H9 (cell line): ENCODE results near the gene CTNNBL1. TPM values are rescaled to one million over a fixed set of nuclear protein-coding genes. Genes with fewer than 3 reads are reported as not detected.

Experiments used
- DNase-seq: peaks from one replicate; pipeline ENCODE4 v3.0.0-alpha.2; 2017
- H2AFZ ChIP-seq: one replicate; pipeline ENCODE4 v1.6.1; 2013; ENCODE audit warnings: mild to moderate bottlenecking, low read length, control low read depth, moderate library complexity
- H2AK5ac ChIP-seq: 2 replicates; pipeline ENCODE4 v1.6.1; 2013; ENCODE audit warnings: low read length, control low read depth, mixed read lengths; ENCODE audit not compliant: insufficient read length
- H2BK120ac ChIP-seq: one replicate; pipeline ENCODE4 v1.6.1; 2013; ENCODE audit warnings: low read depth, mild to moderate bottlenecking, low read length, control low read depth, inconsistent platforms; ENCODE audit not compliant: poor library complexity, severe bottlenecking
- H2BK12ac ChIP-seq: 2 replicates; pipeline ENCODE4 v1.6.1; 2013; ENCODE audit warnings: low read length, control low read depth, mixed read lengths, low read depth; ENCODE audit not compliant: insufficient read length
- H2BK15ac ChIP-seq: 2 replicates; pipeline ENCODE4 v1.6.1; 2013; ENCODE audit warnings: low read depth, low read length, control low read depth
- H2BK20ac ChIP-seq: one replicate; pipeline ENCODE4 v1.6.1; 2013; ENCODE audit warnings: low read depth, mild to moderate bottlenecking, low read length, control low read depth, inconsistent platforms; ENCODE audit not compliant: poor library complexity, severe bottlenecking
- H2BK5ac ChIP-seq: 2 replicates; pipeline ENCODE4 v1.6.1; 2013; ENCODE audit warnings: low read length, control low read depth, mixed read lengths; ENCODE audit not compliant: insufficient read length
- H3K14ac ChIP-seq: 2 replicates; pipeline ENCODE4 v1.6.1; 2013; ENCODE audit warnings: low read length, control low read depth; ENCODE audit not compliant: insufficient read depth
- H3K18ac ChIP-seq: 2 replicates; pipeline ENCODE4 v1.6.1; 2013; ENCODE audit warnings: low read depth, mild to moderate bottlenecking, mixed read lengths, low read length, control low read depth; ENCODE audit not compliant: insufficient read length
- H3K23ac ChIP-seq: 2 replicates; pipeline ENCODE4 v1.6.1; 2013; ENCODE audit warnings: low read length, control low read depth, mixed read lengths, low read depth; ENCODE audit not compliant: insufficient read length
- H3K23me2 ChIP-seq: 2 replicates; pipeline ENCODE4 v1.6.1; 2013; ENCODE audit warnings: low read depth, mild to moderate bottlenecking, mixed read lengths, low read length, control low read depth; ENCODE audit not compliant: insufficient read length, poor library complexity, severe bottlenecking
- H3K27ac ChIP-seq: 2 replicates; pipeline ENCODE4 v1.5.1; 2013; ENCODE audit warnings: low read length, control low read depth, mixed read lengths, low read depth; ENCODE audit not compliant: insufficient read length
- H3K27me3 ChIP-seq: 2 replicates; pipeline ENCODE4 v1.6.1; 2013; ENCODE audit warnings: low read length, control low read depth, inconsistent platforms; ENCODE audit not compliant: insufficient read depth
- H3K4ac ChIP-seq: 2 replicates; pipeline ENCODE4 v1.6.1; 2013; ENCODE audit warnings: low read depth, mild to moderate bottlenecking, control low read depth, inconsistent platforms, low read length, moderate library complexity
- H3K4me1 ChIP-seq: 2 replicates; pipeline ENCODE4 v1.6.1; 2013; ENCODE audit warnings: low read length, control low read depth, inconsistent platforms; ENCODE audit not compliant: insufficient read depth
- H3K4me2 ChIP-seq: 2 replicates; pipeline ENCODE4 v1.6.1; 2013; ENCODE audit warnings: low read length, control low read depth, mixed read lengths; ENCODE audit not compliant: insufficient read length, insufficient read depth
- H3K56ac ChIP-seq: 2 replicates; pipeline ENCODE4 v1.6.1; 2013; ENCODE audit warnings: low read depth, mild to moderate bottlenecking, mixed read lengths, low read length, control low read depth; ENCODE audit not compliant: insufficient read length
- H3K79me1 ChIP-seq: 2 replicates; pipeline ENCODE4 v1.6.1; 2013; ENCODE audit warnings: low read depth, mild to moderate bottlenecking, moderate library complexity, low read length, control low read depth, inconsistent platforms; ENCODE audit not compliant: insufficient read depth, poor library complexity, severe bottlenecking
- H3K79me2 ChIP-seq: 2 replicates; pipeline ENCODE4 v1.6.1; 2013; ENCODE audit warnings: low read length, control low read depth, inconsistent platforms; ENCODE audit not compliant: insufficient read depth
- H3K9ac ChIP-seq: 2 replicates; pipeline ENCODE4 v1.6.1; 2013; ENCODE audit warnings: low read length, control low read depth, mixed read lengths; ENCODE audit not compliant: insufficient read length; ENCODE audit errors: extremely low read depth
- H3K9me3 ChIP-seq: one replicate; pipeline ENCODE4 v1.6.1; 2013; ENCODE audit warnings: low read depth, low read length, inconsistent platforms; ENCODE audit not compliant: control insufficient read depth
- H3T11ph ChIP-seq: one replicate; pipeline ENCODE4 v1.6.1; 2013; ENCODE audit warnings: mild to moderate bottlenecking, low read length, control low read depth, inconsistent platforms
- H4K20me1 ChIP-seq: one replicate; pipeline ENCODE4 v1.6.1; 2013; ENCODE audit not compliant: control insufficient read depth, insufficient read length, insufficient read depth
- H4K5ac ChIP-seq: 2 replicates; pipeline ENCODE4 v1.6.1; 2013; ENCODE audit warnings: low read depth, mild to moderate bottlenecking, mixed read lengths, low read length, control low read depth; ENCODE audit not compliant: insufficient read length
- H4K8ac ChIP-seq: replicated peaks from 2 replicates; pipeline ENCODE4 v1.6.1; 2013; ENCODE audit warnings: low read length, control low read depth, mixed read lengths, low read depth; ENCODE audit not compliant: insufficient read length
- H4K91ac ChIP-seq: 2 replicates; pipeline ENCODE4 v1.6.1; 2013; ENCODE audit warnings: low read depth, mild to moderate bottlenecking, moderate library complexity, mixed read lengths, low read length, control low read depth; ENCODE audit not compliant: insufficient read length
- H3K27ac Mint-ChIP-seq, 3 experiments: 2 replicates in 2 of 3; 3 replicates in 1 of 3; pipeline ENCODE4 v1.8.0; 2020 to 2021; ENCODE audit warnings: mixed read lengths in 3 of 3, mild to moderate bottlenecking in 1 of 3, moderate library complexity in 1 of 3
- H3K27me3 Mint-ChIP-seq: 2 replicates; pipeline ENCODE4 v1.8.0; 2021; ENCODE audit warnings: low read depth, mild to moderate bottlenecking, moderate library complexity, mixed read lengths
- H3K36me3 Mint-ChIP-seq, 3 experiments: 2 replicates in 2 of 3; 3 replicates in 1 of 3; pipeline ENCODE4 v1.8.0; 2020 to 2021; ENCODE audit warnings: low read depth in 3 of 3, mixed read lengths in 3 of 3; ENCODE audit not compliant: insufficient read depth in 1 of 3
- H3K4me1 Mint-ChIP-seq, 2 experiments: 2 replicates each; pipeline ENCODE4 v1.8.0; 2020; ENCODE audit warnings: mixed read lengths in 2 of 2
- H3K4me3 Mint-ChIP-seq, 2 experiments: 2 replicates in 1 of 2; 3 replicates in 1 of 2; pipeline ENCODE4 v1.8.0; 2020 to 2021; ENCODE audit warnings: mild to moderate bottlenecking in 2 of 2, mixed read lengths in 2 of 2, moderate library complexity in 1 of 2
- H3K9me3 Mint-ChIP-seq, 2 experiments: 2 replicates in 1 of 2; 3 replicates in 1 of 2; pipeline ENCODE4 v1.8.0; 2020; ENCODE audit warnings: mild to moderate bottlenecking in 2 of 2, mixed read lengths in 2 of 2, moderate library complexity in 1 of 2
- WGBS: extraction: QIAGEN DNeasy Blood & Tissue Kit; methylation state at CpG from one replicate; pipeline ENCODE4 v1.1.7; 2013; ENCODE audit warnings: missing lambda C conversion rate, low lambda C conversion rate, mixed read lengths; ENCODE audit not compliant: insufficient read length; ENCODE audit errors: extremely low coverage; 5-methylcytosine and 5-hydroxymethylcytosine counted together
- total RNA-seq: library from RNA; stranded (reverse); gene quantifications from 2 replicates; pipeline ENCODE4 v1.2.1, GENCODE V29; 2021
- TF ChIP-seq, protein P1 (sequence below): fragments of 200-600 bp; sonication (generic); conservative IDR thresholded peaks from 3 replicates; pipeline ENCODE4 v1.8.0; 2021; ENCODE audit warnings: antibody characterized with exemption, mild to moderate bottlenecking

CTNNBL1 gene
- total RNA-seq, 1 experiment from 2014 or later, result 67.2 TPM

- no peak overlapping the region for H3K4me3 Mint-ChIP-seq
- Histone ChIP-seq H4K5ac (no peak overlapping the region), H2BK12ac (no peak overlapping the region), H3K79me2 (no peaks in the 10 kb centered on the region), H3K9me3 (no peaks in the 10 kb centered on the region), H3K9ac (no peak overlapping the region), H2BK15ac (no peak overlapping the region), H3K4me2 (no peak overlapping the region), H2BK120ac (no peak overlapping the region), H3K23ac (no peak overlapping the region), H2AFZ (no peak overlapping the region), H2BK5ac (no peak overlapping the region), H3T11ph (no peak overlapping the region), H2BK20ac (no peak overlapping the region), H3K27ac (no peak overlapping the region), H3K4ac (no peak overlapping the region), H4K20me1 (no peaks in the 10 kb centered on the region), H3K27me3 (no peaks in the 10 kb centered on the region), H4K8ac (no peak overlapping the region), H3K14ac (no peak overlapping the region), H3K79me1 (no peaks in the 10 kb centered on the region), H3K56ac (no peak overlapping the region), H3K18ac (no peak overlapping the region), H3K4me1 (peaks cover 2% of the 10 kb centered on the region; the same call in 1 of the 2 replicates), H3K23me2 (no peaks in the 10 kb centered on the region), H4K91ac (no peak overlapping the region), H2AK5ac (no peak overlapping the region)
- TF ChIP-seq, protein P1, sequence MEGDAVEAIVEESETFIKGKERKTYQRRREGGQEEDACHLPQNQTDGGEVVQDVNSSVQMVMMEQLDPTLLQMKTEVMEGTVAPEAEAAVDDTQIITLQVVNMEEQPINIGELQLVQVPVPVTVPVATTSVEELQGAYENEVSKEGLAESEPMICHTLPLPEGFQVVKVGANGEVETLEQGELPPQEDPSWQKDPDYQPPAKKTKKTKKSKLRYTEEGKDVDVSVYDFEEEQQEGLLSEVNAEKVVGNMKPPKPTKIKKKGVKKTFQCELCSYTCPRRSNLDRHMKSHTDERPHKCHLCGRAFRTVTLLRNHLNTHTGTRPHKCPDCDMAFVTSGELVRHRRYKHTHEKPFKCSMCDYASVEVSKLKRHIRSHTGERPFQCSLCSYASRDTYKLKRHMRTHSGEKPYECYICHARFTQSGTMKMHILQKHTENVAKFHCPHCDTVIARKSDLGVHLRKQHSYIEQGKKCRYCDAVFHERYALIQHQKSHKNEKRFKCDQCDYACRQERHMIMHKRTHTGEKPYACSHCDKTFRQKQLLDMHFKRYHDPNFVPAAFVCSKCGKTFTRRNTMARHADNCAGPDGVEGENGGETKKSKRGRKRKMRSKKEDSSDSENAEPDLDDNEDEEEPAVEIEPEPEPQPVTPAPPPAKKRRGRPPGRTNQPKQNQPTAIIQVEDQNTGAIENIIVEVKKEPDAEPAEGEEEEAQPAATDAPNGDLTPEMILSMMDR, result no peak
- no peaks in the 10 kb centered on the region for H3K9me3 Mint-ChIP-seq
- no peak overlapping the region; a peak in 2 of 7 replicates for H3K27ac Mint-ChIP-seq
- peaks cover 5 to 21% (median 10%) of the 10 kb centered on the region in 3 experiments; a peak in 6 of 7 replicates for H3K36me3 Mint-ChIP-seq
- H3K27me3 Mint-ChIP-seq, result no peaks in the 10 kb centered on the region
- DNase-seq, result no peak
- no CpG with 5 or more reads among the region's 8 CpGs for WGBS
- peaks cover 14 to 26% of the 10 kb centered on the region in 2 experiments for H3K4me1 Mint-ChIP-seq
Observed at GRCh38 chr20:37749620-37750403, 56.0 kb downstream of the CTNNBL1 start.
